Measurements from ENCODE around the gene RAB3IL1.
"Not testable (repeated sequence)": the region's sequence is repeated elsewhere in the genome, so short reads cannot be mapped to it uniquely, and the experiment has no call there.

DNA sequence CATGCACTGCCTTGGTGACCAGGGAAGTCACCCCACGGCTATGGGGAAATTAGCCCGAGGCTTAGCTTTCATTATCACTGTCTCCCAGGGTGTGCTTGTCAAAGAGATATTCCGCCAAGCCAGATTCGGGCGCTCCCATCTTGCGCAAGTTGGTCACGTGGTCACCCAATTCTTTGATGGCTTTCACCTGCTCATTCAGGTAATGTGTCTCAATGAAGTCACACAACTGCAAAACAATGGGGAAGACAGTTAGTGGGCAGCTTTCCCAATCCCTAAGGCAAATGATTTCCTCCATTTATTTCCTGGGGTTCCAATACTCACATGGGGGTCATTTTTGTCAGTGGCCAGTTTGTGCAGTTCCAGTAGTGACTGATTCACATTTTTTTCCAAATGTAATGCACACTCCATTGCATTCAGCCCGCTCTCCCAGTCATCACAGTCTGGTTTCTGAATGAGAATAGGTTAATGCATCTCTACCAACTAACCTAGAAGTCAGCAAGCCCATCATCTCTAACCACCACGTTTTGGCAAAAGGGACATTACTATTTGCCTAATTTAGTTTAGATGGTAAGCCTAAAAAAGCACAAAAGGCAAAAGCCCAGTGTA is 47.4 kb upstream of the RAB3IL1 start:
- not testable (repeated sequence) for TF ChIP-seq POLR2A (IDR thresholded peaks at IDR 0.05)
- TF ChIP-seq, protein P1, sequence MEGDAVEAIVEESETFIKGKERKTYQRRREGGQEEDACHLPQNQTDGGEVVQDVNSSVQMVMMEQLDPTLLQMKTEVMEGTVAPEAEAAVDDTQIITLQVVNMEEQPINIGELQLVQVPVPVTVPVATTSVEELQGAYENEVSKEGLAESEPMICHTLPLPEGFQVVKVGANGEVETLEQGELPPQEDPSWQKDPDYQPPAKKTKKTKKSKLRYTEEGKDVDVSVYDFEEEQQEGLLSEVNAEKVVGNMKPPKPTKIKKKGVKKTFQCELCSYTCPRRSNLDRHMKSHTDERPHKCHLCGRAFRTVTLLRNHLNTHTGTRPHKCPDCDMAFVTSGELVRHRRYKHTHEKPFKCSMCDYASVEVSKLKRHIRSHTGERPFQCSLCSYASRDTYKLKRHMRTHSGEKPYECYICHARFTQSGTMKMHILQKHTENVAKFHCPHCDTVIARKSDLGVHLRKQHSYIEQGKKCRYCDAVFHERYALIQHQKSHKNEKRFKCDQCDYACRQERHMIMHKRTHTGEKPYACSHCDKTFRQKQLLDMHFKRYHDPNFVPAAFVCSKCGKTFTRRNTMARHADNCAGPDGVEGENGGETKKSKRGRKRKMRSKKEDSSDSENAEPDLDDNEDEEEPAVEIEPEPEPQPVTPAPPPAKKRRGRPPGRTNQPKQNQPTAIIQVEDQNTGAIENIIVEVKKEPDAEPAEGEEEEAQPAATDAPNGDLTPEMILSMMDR (IDR thresholded peaks at IDR 0.05) = not testable (repeated sequence)
